Limb (tissue), 2 donors: ENCODE data around the gene NMNAT3.
A peak's percentile ranks its signal among the peaks of the same experiment; 100 is the strongest.
"Not testable (repeated sequence)": the region's sequence is repeated elsewhere in the genome, so short reads cannot be mapped to it uniquely, and the experiment has no call there.

ENCODE experiments used
- DNase-seq, 2 donors: peaks; one replicate each; pipeline ENCODE4 v3.0.0-alpha.2; 2016; ENCODE audit errors: extremely low spot score in 2 of 2

Gene NMNAT3

DNA sequence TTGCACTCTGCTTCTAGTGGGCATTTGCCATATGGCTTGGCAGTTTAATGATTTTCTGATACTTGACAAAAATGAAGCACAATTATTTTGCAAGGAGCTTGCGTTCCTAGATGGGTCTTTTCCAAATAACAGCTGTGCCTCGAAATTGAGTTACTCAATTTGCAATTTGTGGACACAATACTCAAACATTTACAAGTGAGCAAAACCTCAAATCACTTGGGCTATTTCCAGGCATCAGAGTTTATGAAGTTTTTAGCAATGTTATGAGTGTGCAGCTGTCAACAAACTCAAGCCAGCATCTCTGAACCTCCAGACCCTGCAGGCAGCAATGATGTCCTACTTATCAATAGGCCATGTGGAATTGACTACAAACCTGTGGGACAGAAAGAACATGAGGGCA lies 41.3 kb downstream of the NMNAT3 start:
- no peak for DNase-seq

DNA sequence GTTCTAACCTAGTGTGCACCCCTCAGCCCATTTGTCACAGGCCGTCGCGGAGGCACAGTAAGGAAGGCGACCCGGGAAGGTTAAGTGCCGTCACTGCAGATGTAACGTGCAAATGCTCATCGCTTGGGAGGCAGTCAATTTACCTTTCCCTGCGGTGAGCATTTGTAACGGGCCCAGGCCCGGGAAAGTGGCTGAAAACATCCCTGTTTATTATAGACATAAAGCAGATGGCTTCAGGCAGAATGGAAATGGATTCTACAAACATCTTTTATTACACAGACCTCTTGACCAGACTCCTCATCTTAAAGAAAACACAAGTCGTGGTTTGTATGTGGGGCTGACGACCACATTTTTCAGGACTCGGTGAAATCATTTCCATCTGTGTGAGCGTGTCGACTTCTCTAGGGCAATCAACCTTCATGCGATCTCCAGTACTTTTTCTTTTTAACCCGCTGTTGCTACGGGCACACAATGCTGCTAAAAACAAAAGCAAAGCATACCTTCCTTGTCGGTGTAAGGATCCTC lies 43.6 kb downstream of the NMNAT3 start:
- no peak for DNase-seq

- no peak for DNase-seq
These were observed 44.3 kb downstream of the NMNAT3 start for GRCh38 chr3:139633511-139633910.

DNA sequence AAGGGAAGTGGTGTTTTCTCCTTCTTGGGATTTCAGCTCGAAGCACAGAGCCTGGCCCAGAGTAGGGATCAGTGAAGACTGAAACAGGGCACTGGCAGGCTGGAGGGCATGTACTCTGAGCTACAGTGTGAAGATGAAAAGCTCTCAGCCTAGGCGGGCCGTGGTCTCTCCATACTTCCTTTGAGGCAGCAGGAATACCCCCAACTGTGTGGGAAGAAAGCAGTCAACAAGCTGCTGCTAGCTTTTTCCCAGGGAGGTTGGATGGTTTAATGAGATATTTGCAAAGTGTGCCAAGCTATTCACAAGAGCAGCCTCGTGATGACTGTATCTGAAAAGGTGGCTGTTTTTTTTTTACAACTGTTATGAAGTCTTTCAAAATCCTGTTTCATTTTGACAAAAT lies 47.2 kb downstream of the NMNAT3 start:
- no peak for DNase-seq

GRCh38 chr3:139629033-139629432 lies 48.7 kb downstream of the NMNAT3 start:
- no peak for DNase-seq

DNA sequence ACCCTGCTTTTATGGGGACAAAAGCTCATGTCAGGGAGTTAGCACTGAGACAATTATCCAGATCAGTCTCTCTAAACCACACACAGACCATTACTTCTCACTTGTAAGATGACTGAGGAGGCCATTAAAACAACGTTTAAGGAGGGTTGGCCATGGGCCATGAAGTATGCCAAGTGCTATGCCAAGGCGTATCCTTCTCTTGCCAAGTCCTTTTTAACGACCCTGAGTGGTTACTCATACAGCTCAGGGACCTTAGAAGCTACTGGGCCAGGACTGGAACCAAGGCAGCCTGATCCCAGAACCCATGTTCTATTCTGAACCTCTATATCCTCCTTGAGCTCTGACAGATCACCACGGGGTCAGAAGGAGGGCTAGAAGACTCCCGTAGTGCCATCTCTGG lies 50.0 kb downstream of the NMNAT3 start:
- no peak for DNase-seq

DNA sequence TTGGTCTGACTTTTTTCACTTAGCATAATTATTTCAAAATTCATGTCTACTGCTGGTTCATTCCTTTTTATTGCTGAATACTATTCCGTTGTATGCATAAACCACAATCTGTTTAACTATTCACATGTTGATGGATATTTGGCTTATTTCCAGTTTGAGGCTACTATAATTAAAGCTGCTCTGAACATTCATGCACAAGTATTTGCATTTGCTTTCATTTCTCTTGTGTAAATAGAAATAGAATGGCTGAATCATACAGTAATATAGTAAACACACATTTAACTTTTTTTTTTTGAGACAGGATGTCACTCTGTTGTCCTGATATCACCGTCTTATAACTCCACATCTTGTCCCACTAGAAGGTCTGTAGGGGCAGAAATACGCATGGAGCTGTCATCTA lies 57.3 kb downstream of the NMNAT3 start:
- DNase-seq: no peak

GRCh38 chr3:139619484-139619883 lies 58.3 kb downstream of the NMNAT3 start:
- no peak for DNase-seq

- DNase-seq: no peak
These were observed 60.0 kb downstream of the NMNAT3 start for GRCh38 chr3:139617672-139618268.

GRCh38 chr3:139611528-139611927 lies 66.2 kb downstream of the NMNAT3 start:
- DNase-seq: peak in 1 of 2 donors; percentile 56

GRCh38 chr3:139610886-139611285 lies 66.9 kb downstream of the NMNAT3 start:
- DNase-seq: no peak

- DNase-seq: no peak
These were observed 68.8 kb downstream of the NMNAT3 start for GRCh38 chr3:139608924-139609323.

- DNase-seq: no peak
These were observed 69.7 kb downstream of the NMNAT3 start for GRCh38 chr3:139608108-139608380.

DNA sequence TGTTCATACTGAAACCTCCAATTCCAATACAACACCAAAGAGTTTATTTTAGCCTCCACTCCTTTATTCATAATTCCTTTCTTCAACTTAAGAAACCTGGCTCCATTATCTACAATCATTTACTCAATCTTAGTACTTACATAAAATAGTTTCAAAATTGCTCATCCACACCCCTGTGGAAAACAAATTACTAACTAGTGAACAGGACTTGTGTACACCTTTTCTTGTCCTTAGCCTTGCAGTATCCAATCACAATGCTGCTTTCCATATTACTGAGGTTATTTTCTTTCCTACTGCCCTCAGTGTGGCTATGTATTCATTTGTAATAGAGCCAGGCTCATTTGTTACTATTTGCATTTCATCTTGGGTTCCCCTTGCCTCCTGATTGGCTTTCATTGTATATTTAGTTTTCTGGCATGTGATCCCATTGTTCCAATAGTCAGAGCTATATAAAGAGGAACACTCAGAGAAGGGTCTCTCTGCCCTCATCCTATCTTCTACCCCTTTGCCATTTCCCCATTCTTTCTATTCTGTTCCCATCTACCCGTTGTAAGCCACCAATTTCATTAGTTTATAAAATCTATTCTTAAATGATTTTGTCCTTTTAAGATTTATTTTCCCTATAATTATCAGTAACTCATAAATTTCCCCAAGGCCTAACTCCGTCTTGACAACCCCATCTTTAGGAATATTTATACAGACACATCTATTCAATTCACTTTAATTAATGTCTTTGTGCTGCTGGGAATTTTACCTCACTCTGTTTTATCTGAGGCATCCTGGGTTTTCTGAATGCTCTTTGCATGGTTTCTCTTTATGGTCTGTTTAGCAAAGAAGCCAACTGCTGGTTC lies 70.3 kb downstream of the NMNAT3 start:
- no peak for DNase-seq

DNA sequence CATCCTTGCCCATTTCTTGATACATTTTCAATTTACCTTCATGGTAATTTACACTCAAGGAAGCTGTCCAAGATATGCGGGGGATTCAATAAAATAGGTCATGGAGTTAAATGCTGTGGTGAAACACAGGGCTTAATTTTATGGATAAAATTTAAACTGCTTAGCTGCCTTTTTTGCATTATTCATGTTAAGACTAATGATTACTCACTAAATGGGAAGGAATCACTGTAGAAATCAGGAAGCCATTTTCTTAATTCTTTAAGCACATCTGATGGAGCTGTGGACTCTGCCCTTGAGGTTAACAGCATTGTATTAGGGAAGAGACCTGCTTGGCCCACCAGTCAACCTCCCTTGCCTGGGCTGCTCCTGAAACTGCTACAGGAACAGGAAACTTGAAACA lies 75.8 kb downstream of the NMNAT3 start:
- no peak for DNase-seq

- no peak for DNase-seq
These were observed 76.4 kb downstream of the NMNAT3 start for GRCh38 chr3:139601191-139601961.

DNA sequence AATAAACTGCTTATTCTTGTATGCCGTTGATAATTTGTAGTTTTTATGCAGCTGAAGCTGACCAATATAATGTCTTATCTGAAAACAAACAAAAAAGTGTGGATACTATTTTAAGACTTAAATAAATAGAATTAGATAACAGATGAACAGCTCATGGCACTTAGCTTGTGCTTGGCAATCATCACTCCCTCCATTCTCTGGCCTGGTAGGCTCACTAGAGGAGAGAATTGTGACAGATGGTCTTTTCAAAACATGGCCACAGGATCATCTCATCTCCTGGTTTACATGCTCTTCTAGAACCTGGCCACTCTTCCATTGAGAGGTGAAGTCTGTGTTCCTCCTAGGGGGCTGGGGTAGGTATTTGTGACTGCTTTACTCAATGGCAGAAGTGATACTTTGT lies 79.8 kb downstream of the NMNAT3 start:
- DNase-seq: no peak

DNA sequence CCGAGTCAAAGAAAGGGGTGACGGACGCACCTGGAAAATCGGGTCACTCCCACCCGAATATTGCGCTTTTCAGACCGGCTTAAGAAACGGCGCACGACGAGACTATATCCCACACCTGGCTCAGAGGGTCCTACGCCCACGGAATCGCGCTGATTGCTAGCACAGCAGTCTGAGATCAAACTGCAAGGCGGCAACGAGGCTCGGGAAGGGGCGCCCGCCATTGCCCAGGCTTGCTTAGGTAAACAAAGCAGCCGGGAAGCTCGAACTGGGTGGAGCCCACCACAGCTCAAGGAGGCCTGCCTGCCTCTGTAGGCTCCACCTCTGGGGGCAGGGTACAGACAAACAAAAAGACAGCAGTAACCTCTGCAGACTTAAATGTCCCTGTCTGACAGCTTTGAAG lies 86.6 kb downstream of the NMNAT3 start:
- DNase-seq: not testable (repeated sequence)

DNA sequence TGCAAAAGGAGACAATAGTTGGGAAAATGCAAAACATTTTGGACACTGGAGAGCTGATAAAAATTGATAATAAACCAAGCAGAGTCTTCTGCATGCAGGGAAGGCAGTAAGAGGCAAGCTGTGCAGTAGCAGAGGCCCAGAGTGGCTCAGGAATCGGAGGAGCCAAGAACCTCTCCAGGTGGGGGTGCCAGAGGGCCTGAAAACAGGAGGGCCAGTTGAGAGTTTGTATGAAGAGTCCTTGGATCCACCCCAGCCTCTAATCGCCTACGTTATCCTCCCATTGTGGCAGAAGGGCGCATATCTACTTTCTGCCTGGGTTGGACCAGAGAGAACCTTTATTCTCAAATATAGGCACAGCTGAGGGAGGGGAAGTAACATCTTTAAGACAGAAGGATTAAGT lies 89.3 kb downstream of the NMNAT3 start:
- DNase-seq: no peak

DNA sequence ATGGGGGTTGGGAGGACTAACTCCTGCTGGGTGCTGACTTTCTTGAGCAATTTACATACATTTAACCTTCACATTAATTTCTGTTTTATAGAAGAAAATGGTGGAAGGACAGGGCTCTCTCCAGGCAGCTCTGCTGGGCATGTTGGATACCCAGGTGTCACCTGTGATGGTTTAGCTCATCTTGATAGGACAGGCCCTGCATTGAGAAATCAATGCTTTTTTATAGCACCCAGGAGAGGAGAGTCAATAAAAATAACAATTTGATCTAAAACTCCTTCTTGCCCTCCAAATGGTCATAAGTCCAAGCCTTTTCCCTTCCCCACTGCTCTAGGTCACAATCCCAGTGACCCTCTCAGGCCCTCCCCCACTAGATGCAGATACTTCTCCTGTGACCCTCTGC lies 90.0 kb downstream of the NMNAT3 start:
- DNase-seq: no peak

DNA sequence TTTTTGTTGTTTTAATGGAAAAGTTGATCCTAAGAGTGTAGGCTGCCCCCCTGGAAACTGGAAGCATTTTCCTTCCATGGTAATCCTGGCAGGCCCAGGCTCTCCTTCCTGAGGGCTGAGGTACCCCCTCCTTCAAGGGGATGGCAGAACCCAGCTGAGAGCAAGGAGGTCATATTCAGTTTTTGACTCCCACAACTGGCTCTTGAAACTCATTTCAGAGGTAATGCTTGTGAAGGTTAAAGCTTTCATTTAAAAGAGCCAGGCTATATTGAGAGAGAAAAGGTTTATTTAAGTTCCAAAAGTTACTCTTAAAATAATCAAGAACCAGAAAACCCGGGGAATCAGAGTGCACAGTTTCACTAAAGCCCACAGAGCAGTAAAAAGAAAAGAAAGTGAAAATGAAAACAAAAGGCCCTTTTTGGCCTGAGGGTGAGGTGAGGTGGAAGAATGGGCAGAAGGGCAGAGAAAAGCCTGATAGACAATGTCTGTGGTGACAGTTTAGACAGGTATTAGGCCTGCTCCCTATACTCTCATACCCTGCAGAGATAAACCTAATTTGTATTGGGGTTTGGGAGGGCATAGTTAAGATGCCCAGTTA lies 91.3 kb downstream of the NMNAT3 start:
- no peak for DNase-seq

- DNase-seq: no peak
These were observed 92.0 kb downstream of the NMNAT3 start for GRCh38 chr3:139585820-139586219.
